Uterus (tissue), 2 donors: ENCODE data around the gene ZCRB1.

Experiments used
- POLR2A ChIP-seq, 2 donors: fragments of 450-650 bp; IDR thresholded peaks; one replicate each; pipeline ENCODE4 v1.6.1; 2016; ENCODE audit warnings: antibody characterized with exemption in 2 of 2, mild to moderate bottlenecking in 1 of 2, moderate library complexity in 1 of 2
- TF ChIP-seq, protein P1 (sequence below), 4 experiments: fragments of 200-600 bp in 2 of 4; fragments of 450-650 bp in 2 of 4; sonication (generic) in 2 of 4; IDR thresholded peaks; one replicate each; pipeline ENCODE4 v1.5.1; 2016 to 2019; ENCODE audit warnings: antibody characterized with exemption in 4 of 4, mild to moderate bottlenecking in 2 of 4, moderate library complexity in 1 of 4

DNA sequence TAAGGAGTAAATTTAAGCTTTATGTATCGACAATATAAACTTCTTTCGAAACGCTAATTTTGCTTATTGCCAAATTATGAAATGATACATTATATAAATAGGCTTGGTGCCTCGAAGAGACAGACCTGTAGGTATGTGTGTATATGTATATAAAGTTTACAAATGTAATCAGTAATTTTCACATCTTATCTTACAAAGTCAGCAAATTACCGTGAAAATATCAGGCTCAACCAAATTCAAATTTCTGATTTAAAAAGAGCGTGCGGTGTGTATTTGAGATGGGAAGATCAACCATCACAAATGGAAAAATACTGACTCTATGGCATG, 605 bp downstream of the ZCRB1 start:
- TF ChIP-seq, protein P1, sequence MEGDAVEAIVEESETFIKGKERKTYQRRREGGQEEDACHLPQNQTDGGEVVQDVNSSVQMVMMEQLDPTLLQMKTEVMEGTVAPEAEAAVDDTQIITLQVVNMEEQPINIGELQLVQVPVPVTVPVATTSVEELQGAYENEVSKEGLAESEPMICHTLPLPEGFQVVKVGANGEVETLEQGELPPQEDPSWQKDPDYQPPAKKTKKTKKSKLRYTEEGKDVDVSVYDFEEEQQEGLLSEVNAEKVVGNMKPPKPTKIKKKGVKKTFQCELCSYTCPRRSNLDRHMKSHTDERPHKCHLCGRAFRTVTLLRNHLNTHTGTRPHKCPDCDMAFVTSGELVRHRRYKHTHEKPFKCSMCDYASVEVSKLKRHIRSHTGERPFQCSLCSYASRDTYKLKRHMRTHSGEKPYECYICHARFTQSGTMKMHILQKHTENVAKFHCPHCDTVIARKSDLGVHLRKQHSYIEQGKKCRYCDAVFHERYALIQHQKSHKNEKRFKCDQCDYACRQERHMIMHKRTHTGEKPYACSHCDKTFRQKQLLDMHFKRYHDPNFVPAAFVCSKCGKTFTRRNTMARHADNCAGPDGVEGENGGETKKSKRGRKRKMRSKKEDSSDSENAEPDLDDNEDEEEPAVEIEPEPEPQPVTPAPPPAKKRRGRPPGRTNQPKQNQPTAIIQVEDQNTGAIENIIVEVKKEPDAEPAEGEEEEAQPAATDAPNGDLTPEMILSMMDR (IDR thresholded peaks at IDR 0.05), result no peak
- TF ChIP-seq POLR2A (IDR thresholded peaks at IDR 0.05), result no peak
